K562 (cell line): ENCODE data around the gene ACBD4. TPM values are rescaled to one million over a fixed set of nuclear protein-coding genes. Genes with fewer than 3 reads are reported as not detected.

ENCODE experiments used
- CBX3 ChIP-seq, 2 experiments: IDR thresholded peaks; 1 replicate in 1 of 2; 2 replicates in 1 of 2; pipeline ENCODE4 v1.6.1; 2012; ENCODE audit warnings: inconsistent platforms in 2 of 2, low read length in 2 of 2, borderline replicate concordance in 1 of 2, control low read depth in 1 of 2
- CBX5 ChIP-seq: IDR thresholded peaks from 2 replicates; pipeline ENCODE4 v1.6.1; 2014; ENCODE audit warnings: low read depth, borderline replicate concordance
- CREM ChIP-seq: IDR thresholded peaks from 2 replicates; pipeline ENCODE4 v1.6.1; 2014; ENCODE audit warnings: antibody characterized with exemption, low read depth
- DIDO1 ChIP-seq: fragments of 450-650 bp; IDR thresholded peaks from 2 replicates; pipeline ENCODE4 v1.6.1; 2016; ENCODE audit warnings: low read depth, missing biosample characterization, missing genetic modification characterization
- ETS2 ChIP-seq: IDR thresholded peaks from 2 replicates; pipeline ENCODE4 v1.6.1; 2016; ENCODE audit warnings: borderline replicate concordance, missing genetic modification characterization, mild to moderate bottlenecking, moderate library complexity, missing compliant biosample characterization; ENCODE audit not compliant: poor library complexity, severe bottlenecking
- FIP1L1 ChIP-seq: fragments of 200-400 bp; formaldehyde crosslinking; IDR thresholded peaks from 2 replicates; pipeline ENCODE4 v1.6.1; 2018; ENCODE audit warnings: mild to moderate bottlenecking, low read depth, low read length; ENCODE audit not compliant: poor library complexity, severe bottlenecking
- SAFB ChIP-seq: fragments of 200-400 bp; formaldehyde crosslinking; IDR thresholded peaks from 2 replicates; pipeline ENCODE4 v1.6.1; 2017; ENCODE audit warnings: low read depth, low read length, borderline replicate concordance
- TAF7 ChIP-seq: fragments of 450-650 bp; IDR thresholded peaks from 2 replicates; pipeline ENCODE4 v1.6.1; 2016; ENCODE audit warnings: missing genetic modification characterization, missing compliant biosample characterization
- ZKSCAN1 ChIP-seq: fragments of 150-350 bp; IDR thresholded peaks from 2 replicates; pipeline ENCODE4 v1.6.1; 2016; ENCODE audit warnings: low read depth, low read length
- ZNF143 ChIP-seq: sonication (generic); formaldehyde crosslinking; IDR thresholded peaks from 2 replicates; pipeline ENCODE4 v1.9.0; 2022; ENCODE audit warnings: mild to moderate bottlenecking, missing genetic modification reagents
- ZNF316 ChIP-seq: fragments of 450-650 bp; IDR thresholded peaks from 2 replicates; pipeline ENCODE4 v1.6.1; 2016
- ZNF318 ChIP-seq, 2 experiments: fragments of 450-650 bp; IDR thresholded peaks; 2 replicates each; pipeline ENCODE4 v1.6.1; 2016; ENCODE audit warnings: mild to moderate bottlenecking in 2 of 2, borderline replicate concordance in 1 of 2, low read depth in 1 of 2, moderate library complexity in 1 of 2
- ZNF695 ChIP-seq: fragments of 450-650 bp; formaldehyde crosslinking; IDR thresholded peaks from 2 replicates; pipeline ENCODE4 v1.4.0; 2020; ENCODE audit warnings: mild to moderate bottlenecking, moderate library complexity
- polyA plus RNA-seq, 8 experiments: library from polyadenylated mRNA; depleted of rRNA in 4 of 8; stranded (reverse) in 5 of 8; unstranded in 3 of 8; fragments of >200 nt; fragmentation: Nextera tagmentation in 2 of 8; fragmentation: Illumina TruSeq in 1 of 8; extraction: Ambion mirVana in 2 of 8; extraction: Trizol in 1 of 8; gene quantifications; 2 replicates each; pipeline versions ENCODE4 v1.2.1 to v1.2.3, GENCODE V29; 2011 to 2014; ENCODE audit warnings: inconsistent platforms in 1 of 8, missing spikeins in 1 of 8
- total RNA-seq, 7 experiments: library from RNA; depleted of rRNA in 6 of 7; stranded (reverse); fragments of >200 nt in 6 of 7; fragmentation: Illumina TruSeq in 2 of 7; extraction: Trizol in 2 of 7; gene quantifications; 2 replicates each; pipeline versions ENCODE4 v1.2.1 to v1.2.3, GENCODE V29; 2011 to 2021; ENCODE audit warnings: low replicate concordance in 1 of 7
- TF ChIP-seq, protein P1 (sequence below): fragments of 450-650 bp; IDR thresholded peaks from one replicate; pipeline ENCODE4 v1.6.1; 2018; ENCODE audit warnings: mild to moderate bottlenecking, moderate library complexity; ENCODE audit not compliant: partially characterized antibody
- TF ChIP-seq, protein P2 (sequence below): fragments of 200-400 bp; formaldehyde crosslinking; IDR thresholded peaks from 2 replicates; pipeline ENCODE4 v1.6.1; 2017; ENCODE audit warnings: mild to moderate bottlenecking, low read depth, low read length, moderate library complexity

The ACBD4 gene
- total and polyA plus RNA-seq, 9 of the 15 experiments (the other 6 are each of a cell fraction or from before 2014, with no cell fraction given): 0.14 to 6.9 (median 4.6) TPM

DNA sequence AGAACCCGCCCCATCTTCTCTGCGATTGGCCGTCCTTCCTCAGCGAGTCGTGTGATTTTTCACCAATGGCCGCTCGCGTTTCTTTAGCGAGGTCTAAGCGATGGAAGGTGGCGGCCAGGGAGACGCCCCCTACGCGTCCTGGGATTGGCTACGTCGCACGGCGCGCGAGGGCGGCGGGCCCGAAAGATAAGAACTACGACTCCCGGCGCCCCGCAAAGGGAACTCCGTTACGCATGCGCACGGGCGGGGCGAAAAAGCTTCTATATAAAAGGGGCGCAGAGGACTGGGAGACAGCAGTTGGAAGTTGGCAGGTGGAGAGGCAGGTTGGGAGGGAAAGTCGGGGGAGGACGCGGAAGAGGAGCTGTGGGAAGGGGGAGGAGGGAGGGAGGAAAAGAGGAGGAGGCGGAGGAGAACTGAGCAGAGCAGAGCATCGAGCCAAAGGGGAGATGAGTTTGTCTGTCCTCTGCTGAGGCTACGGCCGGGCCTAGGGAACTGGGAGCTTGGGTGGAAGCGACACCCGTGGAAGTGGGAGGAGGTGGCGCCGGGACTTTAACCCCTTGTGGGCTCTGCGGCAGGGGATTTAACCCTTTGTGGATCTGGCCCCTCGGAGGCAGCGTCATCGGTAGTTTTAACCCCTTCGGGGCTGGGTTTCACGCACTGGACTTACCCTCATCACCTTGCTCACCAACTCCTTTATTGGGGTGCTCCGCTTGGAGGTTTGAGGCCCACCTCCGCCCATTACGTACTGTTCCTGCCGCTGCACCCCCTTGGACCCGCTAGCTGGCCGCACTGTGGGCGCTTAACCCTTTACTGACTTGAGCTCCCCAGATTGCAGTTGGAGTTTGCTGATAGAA, 12.9 kb downstream of the ACBD4 start, which contains the start of gene HEXIM1 (continued):
- TF ChIP-seq ZNF318 (IDR thresholded peaks at IDR 0.05; ENCODE audit: borderline replicate concordance in 1 of 2, low read depth in 1 of 2) (peak in 1 of 2 experiments; percentile 67; a peak in 2 of 4 replicates), TAF7 (peak; percentile 99), ZNF695 (CRISPR knock-in tag) (no peak; the same call in 1 of the 2 replicates), CREM (peak; percentile 70), FIP1L1 (peak; percentile 92), ZNF316 (0 out of 2 replicates have a peak, but pooled peaks have one; percentile 3), CBX5 (peak; percentile 55; the same call in 1 of the 2 replicates), DIDO1 (tag) (no peak), SAFB (peak; percentile 98), ZKSCAN1 (no peak; the same call in 1 of the 2 replicates), ZNF143 (CRISPR knock-in tag) (peak; percentile 86), CBX3 (IDR thresholded peaks at IDR 0.05; ENCODE audit: borderline replicate concordance in 1 of 2, low read length in 2 of 2) (no peak; a peak in 1 of 3 replicates), ETS2 (tag) (no peak)
- TF ChIP-seq, protein P1, sequence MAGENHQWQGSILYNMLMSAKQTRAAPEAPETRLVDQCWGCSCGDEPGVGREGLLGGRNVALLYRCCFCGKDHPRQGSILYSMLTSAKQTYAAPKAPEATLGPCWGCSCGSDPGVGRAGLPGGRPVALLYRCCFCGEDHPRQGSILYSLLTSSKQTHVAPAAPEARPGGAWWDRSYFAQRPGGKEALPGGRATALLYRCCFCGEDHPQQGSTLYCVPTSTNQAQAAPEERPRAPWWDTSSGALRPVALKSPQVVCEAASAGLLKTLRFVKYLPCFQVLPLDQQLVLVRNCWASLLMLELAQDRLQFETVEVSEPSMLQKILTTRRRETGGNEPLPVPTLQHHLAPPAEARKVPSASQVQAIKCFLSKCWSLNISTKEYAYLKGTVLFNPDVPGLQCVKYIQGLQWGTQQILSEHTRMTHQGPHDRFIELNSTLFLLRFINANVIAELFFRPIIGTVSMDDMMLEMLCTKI: no peak
- TF ChIP-seq, protein P2, sequence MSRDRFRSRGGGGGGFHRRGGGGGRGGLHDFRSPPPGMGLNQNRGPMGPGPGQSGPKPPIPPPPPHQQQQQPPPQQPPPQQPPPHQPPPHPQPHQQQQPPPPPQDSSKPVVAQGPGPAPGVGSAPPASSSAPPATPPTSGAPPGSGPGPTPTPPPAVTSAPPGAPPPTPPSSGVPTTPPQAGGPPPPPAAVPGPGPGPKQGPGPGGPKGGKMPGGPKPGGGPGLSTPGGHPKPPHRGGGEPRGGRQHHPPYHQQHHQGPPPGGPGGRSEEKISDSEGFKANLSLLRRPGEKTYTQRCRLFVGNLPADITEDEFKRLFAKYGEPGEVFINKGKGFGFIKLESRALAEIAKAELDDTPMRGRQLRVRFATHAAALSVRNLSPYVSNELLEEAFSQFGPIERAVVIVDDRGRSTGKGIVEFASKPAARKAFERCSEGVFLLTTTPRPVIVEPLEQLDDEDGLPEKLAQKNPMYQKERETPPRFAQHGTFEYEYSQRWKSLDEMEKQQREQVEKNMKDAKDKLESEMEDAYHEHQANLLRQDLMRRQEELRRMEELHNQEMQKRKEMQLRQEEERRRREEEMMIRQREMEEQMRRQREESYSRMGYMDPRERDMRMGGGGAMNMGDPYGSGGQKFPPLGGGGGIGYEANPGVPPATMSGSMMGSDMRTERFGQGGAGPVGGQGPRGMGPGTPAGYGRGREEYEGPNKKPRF: no peak
